Mesenchymal stem cell (in vitro differentiated cells and primary cell): Measurements from ENCODE around the gene GOLM1.

Experiments used
- DNase-seq: peaks from one replicate; pipeline ENCODE4 v3.0.0-alpha.2; 2013
- H2AFZ ChIP-seq: one replicate; pipeline ENCODE4 v1.6.1; 2013; ENCODE audit warnings: low read depth, mild to moderate bottlenecking, control low read depth, inconsistent platforms, low read length, moderate library complexity
- H2AK5ac ChIP-seq: 2 replicates; pipeline ENCODE4 v1.6.1; 2013; ENCODE audit warnings: low read length, moderate library complexity, mild to moderate bottlenecking, inconsistent platforms; ENCODE audit not compliant: severe bottlenecking
- H2BK120ac ChIP-seq: one replicate; pipeline ENCODE4 v1.6.1; 2013; ENCODE audit warnings: low read depth, mild to moderate bottlenecking, inconsistent platforms, low read length, moderate library complexity
- H2BK12ac ChIP-seq, 2 experiments: one replicate each; pipeline ENCODE4 v1.6.1; 2013; ENCODE audit warnings: inconsistent platforms in 2 of 2, low read length in 2 of 2, mild to moderate bottlenecking in 2 of 2, moderate library complexity in 2 of 2, control low read depth in 1 of 2
- H2BK15ac ChIP-seq: one replicate; pipeline ENCODE4 v1.6.1; 2013; ENCODE audit warnings: mild to moderate bottlenecking, low read depth, inconsistent platforms; ENCODE audit not compliant: poor library complexity, severe bottlenecking
- H2BK5ac ChIP-seq: 2 replicates; pipeline ENCODE4 v1.6.1; 2013; ENCODE audit warnings: low read depth, mild to moderate bottlenecking, low read length, control low read depth, inconsistent platforms; ENCODE audit not compliant: poor library complexity, severe bottlenecking
- H3K14ac ChIP-seq, 2 experiments: one replicate each; pipeline ENCODE4 v1.6.1; 2013; ENCODE audit warnings: inconsistent platforms in 2 of 2, low read length in 2 of 2, control low read depth in 1 of 2, mild to moderate bottlenecking in 1 of 2, moderate library complexity in 1 of 2
- H3K18ac ChIP-seq, 2 experiments: one replicate each; pipeline ENCODE4 v1.6.1; 2013; ENCODE audit warnings: inconsistent platforms in 2 of 2, low read length in 2 of 2, control low read depth in 1 of 2, low read depth in 1 of 2, mild to moderate bottlenecking in 1 of 2
- H3K23ac ChIP-seq, 2 experiments: one replicate each; pipeline ENCODE4 v1.6.1; 2013; ENCODE audit warnings: inconsistent platforms in 2 of 2, low read length in 2 of 2, mild to moderate bottlenecking in 2 of 2, moderate library complexity in 2 of 2, control low read depth in 1 of 2
- H3K27ac ChIP-seq: 2 replicates; pipeline ENCODE4 v1.5.1; 2013; ENCODE audit warnings: mild to moderate bottlenecking, moderate library complexity, low read length, control low read depth, inconsistent platforms; ENCODE audit not compliant: poor library complexity, severe bottlenecking
- H3K27me3 ChIP-seq, 2 experiments: 2 replicates each; pipeline versions ENCODE4 v1.6.1 to v1.7.0; 2013; ENCODE audit warnings: low read length in 2 of 2, mild to moderate bottlenecking in 2 of 2, moderate library complexity in 2 of 2, control low read depth in 1 of 2, inconsistent platforms in 1 of 2; ENCODE audit not compliant: control insufficient read depth in 1 of 2, insufficient read depth in 1 of 2
- H3K36me3 ChIP-seq, 2 experiments: 2 replicates each; pipeline versions ENCODE4 v1.6.1 to v1.7.0; 2013; ENCODE audit warnings: low read length in 2 of 2, control low read depth in 1 of 2, inconsistent platforms in 1 of 2, low read depth in 1 of 2, mild to moderate bottlenecking in 1 of 2; ENCODE audit not compliant: insufficient read depth in 2 of 2, control insufficient read depth in 1 of 2
- H3K4ac ChIP-seq, 2 experiments: one replicate each; pipeline ENCODE4 v1.6.1; 2013; ENCODE audit warnings: inconsistent platforms in 2 of 2, low read length in 2 of 2, mild to moderate bottlenecking in 2 of 2, moderate library complexity in 2 of 2, control low read depth in 1 of 2, low read depth in 1 of 2
- H3K4me1 ChIP-seq: 2 replicates; pipeline ENCODE4 v1.6.1; 2013; ENCODE audit warnings: low read depth, low read length, control low read depth; ENCODE audit not compliant: control insufficient read depth, insufficient read depth
- H3K4me2 ChIP-seq: 2 replicates; pipeline ENCODE4 v1.6.1; 2013; ENCODE audit warnings: low read length, mild to moderate bottlenecking, inconsistent platforms; ENCODE audit not compliant: poor library complexity, severe bottlenecking
- H3K4me3 ChIP-seq, 2 experiments: 2 replicates each; pipeline versions ENCODE4 v1.5.1 to v1.7.0; 2013; ENCODE audit warnings: low read length in 2 of 2, mild to moderate bottlenecking in 2 of 2, control low read depth in 1 of 2, low read depth in 1 of 2; ENCODE audit not compliant: insufficient read depth in 1 of 2
- H3K79me1 ChIP-seq: replicated peaks from 2 replicates; pipeline ENCODE4 v1.6.1; 2013; ENCODE audit warnings: mild to moderate bottlenecking, control low read depth, low read length, inconsistent platforms; ENCODE audit not compliant: poor library complexity, severe bottlenecking
- H3K9ac ChIP-seq: 2 replicates; pipeline ENCODE4 v1.7.0; 2013; ENCODE audit warnings: mild to moderate bottlenecking, low read length, moderate library complexity
- H3K9me3 ChIP-seq: 2 replicates; pipeline ENCODE4 v1.7.0; 2013; ENCODE audit warnings: mild to moderate bottlenecking, low read length; ENCODE audit not compliant: control insufficient read depth
- H4K8ac ChIP-seq: one replicate; pipeline ENCODE4 v1.6.1; 2013; ENCODE audit warnings: inconsistent platforms, mild to moderate bottlenecking, low read length, moderate library complexity
- H4K91ac ChIP-seq: one replicate; pipeline ENCODE4 v1.6.1; 2013; ENCODE audit warnings: mild to moderate bottlenecking, low read length, inconsistent platforms
- WGBS: methylation state at CpG from one replicate; pipeline ENCODE4 v1.1.7; 2013; ENCODE audit warnings: mixed read lengths; 5-methylcytosine and 5-hydroxymethylcytosine counted together

The GOLM1 gene

GRCh38 chr9:86020731-86021130 is 78.6 kb downstream of the GOLM1 start:
- Histone ChIP-seq H2BK120ac (no peak overlapping the region), H3K14ac (no peak overlapping the region), H2AFZ (no peak overlapping the region), H2BK12ac (no peak overlapping the region), H2BK5ac (no peak overlapping the region), H3K27me3 (no peaks in the 10 kb centered on the region), H3K23ac (no peak overlapping the region), H4K8ac (no peak overlapping the region), H3K27ac (no peak overlapping the region), H3K4me1 (no peaks in the 10 kb centered on the region), H3K4me2 (no peak overlapping the region), H3K18ac (no peak overlapping the region), H3K9ac (no peak overlapping the region), H3K79me1 (peaks cover 16% of the 10 kb centered on the region), H3K4ac (no peak overlapping the region), H3K4me3 (no peak overlapping the region), H3K36me3 (peaks cover 18 to 90% of the 10 kb centered on the region in 2 experiments), H4K91ac (no peak overlapping the region), H2AK5ac (no peak overlapping the region), H2BK15ac (no peak overlapping the region), H3K9me3 (no peaks in the 10 kb centered on the region)
- DNase-seq: no peak
- 95% methylated on average over 1 of the region's 1 CpG for WGBS

DNA sequence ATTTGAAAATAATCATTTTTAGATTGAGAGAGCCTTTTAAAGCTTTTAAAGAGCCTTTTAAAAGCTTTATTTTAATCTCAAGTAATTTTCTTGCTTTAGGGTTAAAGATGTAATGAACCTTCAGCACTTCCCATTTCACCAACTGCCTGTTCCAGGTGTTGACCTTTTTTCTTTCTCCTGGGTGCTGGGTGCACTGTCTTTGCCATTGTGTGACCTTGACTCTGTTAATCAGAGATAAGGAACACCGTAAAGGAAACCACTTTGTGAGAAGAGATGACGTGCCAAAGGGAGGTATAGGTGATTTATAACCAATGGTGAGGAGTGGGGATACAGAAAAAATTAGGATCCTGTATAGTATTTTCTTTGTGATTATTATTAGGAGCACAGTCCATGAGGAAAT is 90.2 kb downstream of the GOLM1 start:
- Histone ChIP-seq H3K4me1 (no peaks in the 10 kb centered on the region), H2AFZ (no peak overlapping the region), H3K27ac (no peak overlapping the region), H3K36me3 (peaks cover 13 to 82% of the 10 kb centered on the region in 2 experiments), H3K9ac (no peak overlapping the region), H3K27me3 (no peaks in the 10 kb centered on the region), H2BK120ac (no peak overlapping the region), H4K8ac (no peak overlapping the region), H2BK5ac (no peak overlapping the region), H2AK5ac (no peak overlapping the region), H3K4ac (no peak overlapping the region), H3K4me3 (no peak overlapping the region), H3K18ac (no peak overlapping the region), H4K91ac (no peak overlapping the region), H3K4me2 (no peak overlapping the region), H3K23ac (no peak overlapping the region), H3K14ac (no peak overlapping the region), H2BK15ac (no peak overlapping the region), H3K9me3 (peaks cover 11% of the 10 kb centered on the region), H3K79me1 (peaks cover 3% of the 10 kb centered on the region), H2BK12ac (no peak overlapping the region)
- 98% methylated on average over 2 of the region's 2 CpGs for WGBS
- DNase-seq: no peak

GRCh38 chr9:86005253-86005775 is 94.0 kb downstream of the GOLM1 start:
- Histone ChIP-seq H3K4me2 (no peak overlapping the region), H3K36me3 (peaks cover 12 to 84% of the 10 kb centered on the region in 2 experiments), H2BK15ac (no peak overlapping the region), H3K4ac (no peak overlapping the region), H3K4me1 (no peaks in the 10 kb centered on the region), H3K14ac (no peak overlapping the region), H3K27ac (no peak overlapping the region), H2AK5ac (no peak overlapping the region), H2BK120ac (no peak overlapping the region), H4K8ac (no peak overlapping the region), H2AFZ (no peak overlapping the region), H2BK5ac (no peak overlapping the region), H3K18ac (no peak overlapping the region), H3K27me3 (no peaks in the 10 kb centered on the region), H2BK12ac (no peak overlapping the region), H3K4me3 (no peak overlapping the region), H3K79me1 (peaks cover 6% of the 10 kb centered on the region), H3K9ac (no peak overlapping the region), H4K91ac (no peak overlapping the region), H3K23ac (no peak overlapping the region), H3K9me3 (peaks cover 17% of the 10 kb centered on the region)
- DNase-seq: no peak
- WGBS: 100% methylated on average over 1 of the region's 1 CpG

DNA sequence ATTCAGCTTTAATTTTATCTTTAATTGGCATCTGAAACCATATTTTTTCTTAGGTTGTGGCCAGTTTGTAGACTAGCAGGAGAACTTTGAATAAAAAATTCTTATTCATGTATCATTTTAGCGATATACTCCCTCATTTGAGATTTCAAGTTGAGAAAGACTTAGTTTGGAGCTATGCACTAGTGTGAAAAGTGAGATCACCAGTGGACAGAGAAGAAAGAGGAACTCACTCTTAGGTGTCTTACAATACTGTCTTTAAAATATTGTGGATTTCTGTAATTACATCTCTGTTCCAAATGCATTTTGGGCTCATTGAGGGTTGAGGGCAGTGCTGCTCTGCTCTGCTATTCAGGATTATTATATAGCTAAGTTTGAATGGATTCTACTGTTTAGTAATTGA is 103.8 kb downstream of the GOLM1 start:
- Histone ChIP-seq H3K9ac (no peak overlapping the region), H3K4me3 (no peak overlapping the region), H4K91ac (no peak overlapping the region), H2BK5ac (no peak overlapping the region), H3K36me3 (peaks cover 10 to 60% of the 10 kb centered on the region in 2 experiments), H2BK120ac (no peak overlapping the region), H3K27me3 (no peaks in the 10 kb centered on the region), H3K9me3 (no peaks in the 10 kb centered on the region), H2BK15ac (no peak overlapping the region), H3K18ac (no peak overlapping the region), H3K79me1 (peaks cover 15% of the 10 kb centered on the region), H4K8ac (no peak overlapping the region), H2AK5ac (no peak overlapping the region), H3K4me1 (no peaks in the 10 kb centered on the region), H2AFZ (no peak overlapping the region), H3K23ac (no peak overlapping the region), H3K27ac (no peak overlapping the region), H3K4me2 (no peak overlapping the region), H3K14ac (no peak overlapping the region), H3K4ac (no peak overlapping the region), H2BK12ac (no peak overlapping the region)
- DNase-seq: no peak
- WGBS: 100% methylated on average over 1 of the region's 1 CpG
